ENCODE measurements around the gene CGB7.
"Not testable (repeated sequence)": the region's sequence is repeated elsewhere in the genome, so short reads cannot be mapped to it uniquely, and the experiment has no call there.

The CGB7 gene

DNA sequence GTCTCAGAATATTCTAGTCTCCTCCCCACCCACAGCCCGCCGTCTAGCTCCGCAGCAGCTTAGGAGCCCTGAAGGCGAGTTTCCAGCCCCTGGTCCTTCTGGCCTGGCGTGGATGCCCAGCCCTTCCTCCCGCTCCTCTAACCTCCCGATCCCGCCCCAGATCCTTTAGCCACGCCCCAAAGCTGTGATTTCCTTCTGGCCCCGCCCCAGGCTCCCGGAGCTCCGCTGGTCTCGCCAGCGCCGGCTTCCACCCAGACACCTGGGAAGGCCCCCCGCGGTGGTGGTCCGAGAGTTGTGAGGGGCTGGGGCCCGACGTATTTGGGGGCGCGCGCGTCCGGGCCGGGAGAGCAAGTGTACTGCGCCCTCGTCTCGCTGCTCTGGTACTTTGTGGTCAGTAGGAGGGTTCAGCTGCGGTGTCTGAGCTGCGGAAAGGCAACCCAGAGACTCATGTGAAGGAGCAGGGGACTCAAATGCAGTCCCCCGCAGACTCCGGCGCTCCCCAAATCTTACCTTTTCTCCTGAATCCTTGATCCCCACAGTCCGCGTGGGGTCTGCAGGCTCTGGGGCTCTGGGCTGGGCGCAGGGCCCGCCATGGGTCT is at the start of gene CGB7:
Gene CGB7 (minus strand): TSS at position 114 of the 599 bp plus-strand sequence. CDS start 2,374 bp downstream, outside the sequence.
- peak; percentile 69 for DNase-seq

DNA sequence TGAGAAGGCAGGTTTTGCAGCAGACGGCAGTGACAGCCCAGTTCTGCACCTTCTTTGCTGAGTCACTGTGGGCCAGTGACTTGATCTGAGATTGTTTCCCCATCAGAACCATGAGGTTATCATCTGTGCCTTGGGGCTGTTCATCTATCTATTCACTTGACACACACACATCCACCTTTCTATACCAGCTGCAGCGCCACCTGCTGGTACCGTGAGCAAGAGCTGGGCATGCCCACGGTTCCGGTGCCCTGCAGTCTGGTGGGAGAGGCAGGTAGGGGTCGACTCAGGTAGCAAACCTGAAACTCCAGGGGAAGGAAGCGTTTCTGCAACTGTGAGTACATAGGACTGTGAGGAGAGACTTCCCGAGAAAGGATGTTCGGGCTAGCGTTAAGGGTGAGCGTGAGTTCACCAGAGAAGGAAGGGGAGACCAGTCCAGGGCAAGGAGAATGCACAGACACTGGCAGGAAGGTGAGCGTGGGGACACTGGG is 49.1 kb upstream of the CGB7 start:
- DNase-seq: peak; percentile 79

DNA sequence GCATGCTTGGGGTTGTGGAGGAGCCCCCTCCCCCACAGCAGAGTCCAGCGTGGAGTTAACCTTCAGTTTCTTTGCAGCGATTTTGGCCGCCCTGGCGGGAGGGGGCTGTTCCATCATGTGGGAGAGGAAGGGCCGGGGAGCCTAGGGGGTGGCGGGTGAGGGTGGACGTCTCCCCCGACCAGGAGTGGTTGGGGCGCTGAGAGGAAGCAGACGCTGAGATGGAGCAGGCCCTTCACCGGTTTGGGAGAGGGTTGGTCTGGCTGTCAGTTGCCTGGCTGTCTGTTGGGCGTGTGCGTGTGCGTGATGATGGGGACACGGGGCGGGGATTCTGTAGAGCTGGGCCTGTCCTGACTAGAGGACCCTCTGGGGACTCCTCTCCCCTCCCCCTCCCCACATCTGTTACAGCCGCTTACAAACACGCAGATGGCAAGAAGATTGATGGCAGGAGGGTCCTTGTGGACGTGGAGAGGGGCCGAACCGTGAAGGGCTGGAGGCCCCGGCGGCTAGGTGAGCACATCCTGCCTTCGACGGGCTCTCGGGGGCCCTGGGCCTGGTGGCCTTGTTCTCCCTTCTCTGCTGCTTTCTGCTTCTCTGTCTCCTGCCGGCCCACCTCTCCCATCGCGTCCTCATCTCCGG is 46.8 kb upstream of the CGB7 start:
- DNase-seq: no peak

DNA sequence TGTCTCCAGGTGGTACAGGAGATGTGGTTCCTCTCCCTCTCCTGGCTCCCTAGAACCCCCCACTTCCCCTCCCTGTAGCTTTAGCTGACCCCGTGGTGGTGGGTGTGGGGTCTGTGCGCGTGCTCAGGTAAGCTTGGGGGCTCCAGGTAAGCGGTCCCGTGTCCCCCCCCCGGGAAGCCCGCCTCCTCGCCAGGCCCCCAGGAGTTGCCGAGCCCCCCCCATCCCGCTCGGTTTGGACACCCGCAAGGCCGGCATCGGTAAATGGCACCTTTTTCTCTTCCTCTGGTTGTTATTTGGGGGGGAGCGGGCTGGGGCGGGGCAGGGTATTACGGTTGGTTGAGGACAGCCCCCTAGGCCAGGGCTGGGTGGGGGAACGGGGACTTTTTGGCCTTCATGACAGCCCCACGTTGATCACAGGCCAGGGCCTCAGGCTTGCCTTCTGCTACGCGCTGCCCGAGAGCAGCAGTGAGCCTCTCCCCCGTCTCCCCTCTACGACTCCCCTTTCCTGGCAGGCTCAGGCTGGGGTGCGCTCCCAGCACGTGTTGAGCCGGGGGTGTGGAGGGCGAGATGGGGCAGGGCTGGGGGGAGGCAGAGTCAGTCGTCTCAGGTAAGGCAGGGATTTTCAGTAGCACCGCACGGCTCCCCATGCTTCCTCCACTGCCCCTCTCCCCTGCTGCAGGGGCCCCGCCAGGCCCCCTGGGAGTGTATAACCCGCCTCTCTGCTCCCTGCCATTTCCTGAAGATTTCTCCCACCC is 46.0 kb upstream of the CGB7 start:
- DNase-seq: no peak

DNA sequence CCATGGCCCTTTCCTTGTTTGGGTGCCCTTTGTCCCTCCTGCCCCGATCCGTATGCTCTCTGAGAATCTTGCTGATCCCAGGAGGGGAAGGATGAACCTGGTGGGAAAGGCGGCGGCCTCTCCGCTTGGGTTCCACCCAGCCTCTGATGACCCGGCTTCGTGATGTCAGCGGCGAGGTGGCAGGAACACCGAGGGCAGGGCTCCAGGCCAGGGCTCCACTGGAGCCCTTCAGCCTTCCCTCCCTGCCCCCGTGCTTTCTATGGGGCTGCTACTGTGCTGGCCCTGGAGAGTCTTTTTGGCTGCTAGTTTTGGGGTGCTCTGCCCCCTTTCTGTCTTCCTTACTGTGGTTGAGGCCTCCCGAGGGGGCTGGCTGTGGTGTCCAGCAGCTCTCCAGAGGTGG is 44.8 kb upstream of the CGB7 start:
- DNase-seq: no peak

DNA sequence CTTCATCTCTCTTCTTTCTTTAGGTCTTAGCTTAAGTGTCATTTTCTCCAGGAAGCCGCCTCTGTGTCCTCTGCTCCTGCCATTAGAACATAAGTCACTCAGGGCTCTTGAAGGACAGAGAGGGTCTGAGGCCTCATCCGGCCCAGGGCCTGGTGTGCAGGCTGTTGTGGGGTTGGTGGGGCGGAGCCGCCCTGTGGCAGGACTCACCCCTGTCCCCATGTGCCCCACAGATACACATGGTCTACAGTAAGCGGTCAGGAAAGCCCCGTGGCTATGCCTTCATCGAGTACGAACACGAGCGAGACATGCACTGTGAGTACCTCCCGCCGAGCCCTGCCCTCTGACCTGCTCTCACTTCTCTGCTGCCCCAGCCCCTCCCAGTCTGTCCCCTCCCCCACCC is 43.6 kb upstream of the CGB7 start:
- no peak for DNase-seq

DNA sequence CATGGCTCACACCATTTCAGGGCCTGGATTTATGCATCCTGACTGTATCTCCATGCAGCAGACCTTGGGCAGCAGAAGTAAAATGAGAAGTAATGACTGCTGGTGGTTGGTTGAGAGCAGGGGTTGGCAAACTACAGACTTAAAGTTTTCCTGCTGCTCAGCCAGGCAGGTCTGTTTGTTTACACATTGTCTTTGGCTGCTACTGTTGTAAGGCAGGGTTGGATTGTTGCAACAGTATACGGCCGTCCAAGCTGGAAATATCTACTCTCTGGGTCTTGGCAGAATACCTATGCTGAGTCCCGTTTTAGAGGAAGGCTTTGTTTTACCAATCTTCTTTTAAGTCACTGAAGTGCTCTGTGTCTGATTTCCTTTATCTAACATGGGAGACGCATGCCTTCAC is 41.2 kb upstream of the CGB7 start:
- DNase-seq: no peak

DNA sequence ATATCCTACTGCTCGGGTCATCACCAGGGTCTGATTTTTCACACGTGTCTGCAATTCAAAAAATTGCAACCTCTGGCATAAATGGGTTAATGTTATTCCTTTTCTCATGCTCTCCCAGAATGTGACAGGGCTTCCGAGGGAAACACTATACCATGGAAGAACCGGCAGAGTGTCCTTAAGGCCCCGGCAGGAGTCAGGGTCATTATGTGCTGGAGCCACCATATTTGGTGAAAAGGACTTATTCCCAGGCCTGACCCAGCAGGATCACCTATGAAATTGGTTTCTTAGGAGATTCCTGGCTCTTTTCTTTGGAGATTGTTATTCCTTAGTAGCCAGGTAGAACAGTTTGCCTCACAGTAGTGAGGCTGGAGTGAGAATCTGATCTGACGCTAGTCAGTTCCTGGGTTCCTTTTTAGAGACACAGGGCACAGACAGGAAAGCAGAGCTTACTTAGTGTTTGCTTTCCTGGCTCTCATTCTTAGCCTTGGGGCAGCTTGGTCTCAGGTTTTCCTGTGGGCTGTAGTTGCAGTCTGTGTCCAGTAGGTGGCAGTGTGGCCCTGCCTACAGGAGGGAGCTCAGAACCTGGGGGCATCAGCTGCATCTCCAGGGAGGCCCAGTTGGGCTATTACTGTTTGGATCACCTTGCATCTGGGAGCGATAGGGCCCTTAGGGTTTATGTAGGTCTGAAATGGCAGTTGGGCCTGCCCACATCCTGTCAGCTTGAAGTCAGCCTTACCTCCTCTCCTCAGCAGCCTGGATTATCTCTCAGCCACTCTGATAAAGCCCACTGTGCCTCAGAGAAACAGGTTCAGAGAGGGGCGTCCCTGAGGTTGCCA is 40.1 kb upstream of the CGB7 start:
- peak; percentile 77 for DNase-seq

DNA sequence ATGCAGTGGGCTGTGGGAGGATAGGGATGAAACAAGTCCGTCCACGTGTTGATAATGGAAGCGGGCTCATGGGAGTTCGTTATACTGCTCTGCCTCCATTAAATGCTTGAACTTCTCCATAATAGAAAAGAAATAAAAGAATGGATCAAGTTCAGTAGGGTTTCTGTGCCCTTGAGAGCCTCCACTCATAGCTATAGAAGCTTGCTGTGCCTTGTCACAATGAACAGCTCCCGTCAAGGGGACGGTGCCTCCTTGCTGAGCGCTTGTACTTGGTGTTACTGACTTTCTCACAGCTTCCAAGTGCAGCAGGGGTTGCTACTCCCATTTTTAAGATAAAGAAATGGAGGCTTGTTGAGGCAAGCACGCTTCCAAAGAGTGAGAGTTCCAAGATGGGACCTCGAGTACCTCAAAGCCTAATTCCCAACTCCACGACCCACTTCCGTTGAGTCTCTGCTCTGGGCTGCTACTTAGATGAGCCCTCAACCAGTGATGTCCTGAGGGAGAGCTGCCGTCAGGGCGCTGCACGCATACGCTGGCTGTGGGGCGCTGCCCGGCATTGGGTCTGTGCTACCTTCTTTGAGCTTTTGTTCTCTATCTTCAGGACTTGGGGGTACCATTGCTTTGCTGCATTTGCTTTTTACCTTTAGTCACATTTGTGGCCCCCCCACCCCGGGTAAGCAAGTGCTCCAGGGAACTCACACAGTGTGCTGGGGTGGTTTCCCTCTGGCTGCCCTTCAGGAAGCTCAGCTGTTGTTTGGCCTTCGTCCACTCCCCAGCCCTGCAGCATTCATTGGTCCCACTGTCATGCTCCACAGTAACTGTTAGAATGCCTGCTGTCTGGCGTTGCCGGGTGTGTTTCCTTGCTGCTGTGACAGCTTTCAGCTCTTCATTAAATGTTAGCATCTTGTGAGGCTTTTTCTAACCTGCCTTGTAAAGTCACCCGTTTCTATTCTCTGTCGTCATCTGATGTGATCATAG is 37.2 kb upstream of the CGB7 start:
- DNase-seq: no peak

DNA sequence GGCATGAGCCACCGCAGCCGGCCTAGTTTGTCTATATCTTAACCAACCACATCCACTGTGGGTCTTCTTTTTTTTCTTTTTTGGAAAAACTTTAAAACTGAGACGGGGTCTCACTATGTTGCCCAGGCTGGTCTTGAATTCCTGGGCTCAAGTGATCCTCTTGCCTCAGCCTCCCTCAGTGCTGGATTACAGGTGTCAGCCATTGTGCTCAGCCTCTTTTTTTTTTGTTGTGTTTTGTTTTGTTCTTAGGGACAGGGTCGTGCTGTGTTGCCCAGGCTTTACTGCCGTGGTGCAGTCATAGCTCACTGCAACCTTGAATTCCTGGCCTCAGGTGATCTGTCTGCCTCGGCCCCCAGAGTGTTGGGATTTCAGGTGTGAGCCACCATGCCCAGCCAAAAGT is 35.1 kb upstream of the CGB7 start:
- DNase-seq: no peak

DNA sequence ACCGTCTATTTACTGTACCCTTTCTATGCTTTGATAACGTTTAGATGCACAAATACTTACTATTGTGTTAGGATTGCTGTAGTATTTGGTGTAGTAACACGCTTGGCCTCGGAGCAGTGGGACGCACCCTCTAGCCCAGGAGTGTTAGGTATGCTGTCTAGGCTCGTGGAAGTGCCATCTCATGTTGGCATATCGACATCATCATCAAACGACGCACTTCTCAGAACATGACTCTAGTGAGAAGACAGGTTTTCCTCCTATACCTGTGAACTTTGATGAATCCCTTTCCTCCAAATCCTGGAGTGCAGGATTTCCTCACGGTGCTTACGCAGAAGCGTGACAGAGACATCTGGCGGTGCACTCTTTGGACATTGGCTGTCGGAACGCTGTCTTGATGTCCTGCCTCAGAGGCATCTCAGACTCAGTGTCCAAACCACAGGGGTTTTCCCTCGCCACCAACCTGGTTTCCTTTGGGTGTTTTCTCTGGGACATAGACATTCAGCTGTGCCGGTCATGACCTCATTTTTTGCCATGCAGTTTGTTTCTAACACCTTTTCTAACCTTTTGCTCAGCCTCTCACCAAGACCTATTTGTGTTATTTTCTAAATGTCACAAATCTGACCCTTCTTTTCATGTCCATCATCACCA is 34.0 kb upstream of the CGB7 start:
- DNase-seq: no peak

DNA sequence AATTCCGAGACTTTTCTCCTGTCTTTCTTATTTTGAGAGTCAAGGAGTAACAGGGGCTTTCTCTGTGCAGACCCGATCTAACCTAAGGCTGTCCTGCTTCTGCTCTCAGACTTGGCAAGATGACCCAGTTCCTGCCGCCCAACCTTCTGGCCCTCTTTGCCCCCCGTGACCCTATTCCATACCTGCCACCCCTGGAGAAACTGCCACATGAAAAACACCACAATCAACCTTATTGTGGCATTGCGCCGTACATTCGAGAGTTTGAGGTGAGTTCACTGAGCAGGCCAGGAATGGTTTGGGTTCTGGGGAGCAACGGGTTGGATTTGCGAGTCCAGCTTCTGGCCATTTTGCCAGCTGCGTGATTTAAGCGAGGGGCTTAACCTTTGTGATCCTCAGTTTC is 28.7 kb upstream of the CGB7 start:
- no peak for DNase-seq

DNA sequence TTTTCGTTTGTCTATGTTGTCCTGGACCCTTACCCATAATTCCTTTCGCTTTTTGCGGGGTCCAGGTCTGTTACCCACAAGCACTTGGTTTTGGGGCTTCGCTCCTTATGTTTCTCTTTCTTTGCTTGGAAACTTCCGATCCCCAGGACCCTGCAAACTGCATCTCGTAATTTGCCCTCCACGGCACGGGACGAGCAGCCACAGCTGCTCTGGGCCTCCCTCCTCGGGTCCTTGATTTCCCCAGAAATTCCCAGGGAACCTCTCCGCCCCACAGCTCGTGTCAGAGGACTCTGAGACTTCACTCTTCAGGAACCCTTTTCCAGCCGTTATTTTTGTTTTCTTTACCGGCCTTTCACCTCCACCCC is 28.3 kb upstream of the CGB7 start:
- DNase-seq: no peak

DNA sequence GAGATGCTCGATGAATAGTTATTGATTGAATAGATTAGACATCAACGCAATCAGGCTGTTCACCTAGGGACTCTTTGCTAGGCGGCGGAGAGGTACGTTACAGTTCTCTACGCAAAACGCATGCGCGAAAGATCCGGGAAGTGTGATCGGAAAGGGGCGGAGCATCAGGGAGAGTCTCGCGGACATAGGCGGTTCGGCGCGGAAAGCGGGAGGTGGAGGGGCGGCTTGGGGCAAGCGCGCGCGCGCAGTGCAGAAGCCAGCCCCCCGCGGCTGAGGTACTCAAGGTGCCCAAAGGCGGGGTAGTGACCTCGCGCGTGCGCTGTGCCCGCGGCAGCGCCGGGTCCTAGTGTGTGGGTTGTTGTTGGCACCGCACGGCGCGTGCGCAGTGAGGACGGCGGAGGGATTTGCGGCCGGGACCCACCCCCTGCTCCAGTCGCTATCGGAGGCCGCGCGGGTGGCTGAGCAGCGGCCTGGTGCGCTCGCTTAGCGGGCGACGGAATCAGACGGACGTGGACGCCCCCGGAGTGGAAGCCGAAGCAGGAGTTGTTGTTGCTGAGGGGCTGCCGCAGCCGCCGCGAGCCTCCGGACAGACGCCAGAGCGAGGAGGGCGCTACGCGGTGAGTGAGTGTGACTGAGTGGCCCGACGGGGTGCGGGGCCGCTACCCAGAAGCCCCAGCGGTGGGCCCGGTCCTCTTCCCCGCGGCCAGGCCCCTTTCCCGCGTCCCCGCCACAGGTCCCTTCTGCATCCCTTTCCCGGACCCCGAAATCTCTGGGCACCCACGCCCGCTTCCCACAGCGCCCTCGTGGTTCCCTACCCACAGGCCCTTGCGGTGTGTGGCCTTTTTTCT is 27.7 kb upstream of the CGB7 start, which contains the start of gene SNRNP70:
Gene SNRNP70 (plus strand): TSS at position 432 of the 848 bp plus-strand sequence. CDS start 964 bp downstream, outside the sequence.
- peak; percentile 99 for DNase-seq

DNA sequence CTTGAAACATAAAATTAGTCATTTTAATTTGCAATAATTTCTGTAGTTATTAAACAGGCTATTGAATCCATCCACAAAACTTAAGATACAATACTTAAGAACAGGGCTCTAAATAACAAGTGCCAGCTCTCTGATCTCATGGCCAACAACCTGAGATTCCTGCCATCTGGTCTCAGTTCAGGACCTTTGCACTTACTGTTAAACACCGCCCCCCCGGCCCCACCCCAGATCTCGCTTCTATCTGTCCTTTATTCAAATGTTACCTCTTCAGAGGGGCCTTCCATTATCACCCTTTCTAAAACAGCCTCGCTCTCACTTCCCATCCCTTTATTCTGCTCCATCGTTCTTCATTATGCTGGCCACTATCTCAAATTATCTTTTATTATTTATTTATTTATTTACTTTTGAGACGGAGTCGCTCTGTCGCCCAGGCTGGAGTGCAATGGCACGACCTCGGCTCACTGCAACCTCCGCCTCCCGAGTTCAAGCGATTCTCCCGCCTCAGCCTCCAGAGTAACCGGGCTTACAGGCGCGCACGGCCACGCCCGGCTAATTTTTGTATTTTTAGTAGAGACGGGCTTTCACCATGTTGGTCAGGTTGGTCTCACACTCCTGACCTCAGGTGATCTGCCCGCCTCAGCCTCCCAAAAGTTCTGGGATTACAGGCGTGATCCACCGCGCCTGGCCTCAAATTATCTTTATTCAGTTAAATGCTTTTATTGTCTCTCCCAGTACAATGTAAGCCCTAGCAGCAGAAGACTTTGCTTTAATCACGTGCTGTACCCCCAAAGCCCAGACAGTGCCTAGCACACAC is 26.9 kb upstream of the CGB7 start:
- DNase-seq: no peak

DNA sequence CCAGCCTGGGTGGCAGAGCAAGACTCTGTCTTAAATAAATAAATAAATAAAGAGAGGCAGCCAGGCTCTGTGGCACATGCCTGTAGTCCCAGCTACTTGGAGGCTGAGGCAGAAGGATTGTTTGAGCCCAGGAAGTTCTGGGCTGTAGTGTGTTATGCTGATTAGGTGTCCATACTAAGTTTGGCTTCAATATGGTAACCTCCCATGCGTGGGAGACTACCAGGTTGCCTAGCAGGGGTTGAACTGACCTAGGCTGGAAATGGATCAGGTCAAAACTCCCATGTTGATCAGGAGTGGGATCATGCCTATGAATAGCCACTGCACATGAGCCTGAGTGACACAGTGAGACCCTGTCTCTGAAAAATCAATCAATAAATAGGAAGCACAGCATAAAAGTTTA is 23.7 kb upstream of the CGB7 start:
- DNase-seq: no peak

DNA sequence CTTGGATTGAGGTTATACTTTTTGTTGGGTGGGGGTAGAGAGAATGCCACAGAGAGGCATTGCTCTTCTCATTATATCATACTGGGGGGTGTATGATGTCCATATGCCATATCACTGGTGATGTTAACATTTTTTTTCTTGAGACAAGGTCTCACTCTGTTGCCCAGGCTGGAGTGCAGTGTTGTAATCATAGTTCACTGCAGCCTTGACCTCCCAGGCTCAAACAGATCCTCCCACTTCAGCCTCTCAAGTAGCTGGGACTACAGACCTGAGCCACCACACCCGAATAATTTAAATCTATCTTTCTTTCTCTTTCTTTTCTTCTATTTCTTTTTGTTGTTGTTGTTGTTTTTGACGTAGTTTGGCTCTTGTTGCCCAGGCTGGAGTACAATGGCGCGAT is 22.8 kb upstream of the CGB7 start:
- DNase-seq: no peak

DNA sequence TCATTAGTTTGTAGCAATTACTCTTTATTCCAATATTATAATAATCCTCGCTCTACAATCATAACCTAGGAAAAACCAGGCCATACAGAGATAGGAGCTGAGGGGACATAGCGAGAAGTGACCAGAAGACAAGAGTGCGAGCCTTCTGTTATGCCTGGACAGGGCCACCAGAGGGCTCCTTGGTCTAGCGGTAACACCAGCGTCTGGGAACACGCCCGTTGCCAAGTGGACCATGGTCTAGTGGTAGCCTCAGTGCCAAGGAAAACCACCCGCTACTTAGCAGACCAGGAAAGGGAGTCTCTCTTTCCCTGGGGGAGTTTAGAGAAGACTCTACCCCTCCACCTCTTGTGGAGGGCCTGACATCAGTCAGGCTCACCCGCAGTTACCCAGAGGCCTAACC is 17.3 kb upstream of the CGB7 start:
- DNase-seq: not testable (repeated sequence)
